GM18909 (cell line): Measurements from ENCODE around the gene EPHA2.
"Not testable (repeated sequence)": the region's sequence is repeated elsewhere in the genome, so short reads cannot be mapped to it uniquely, and the experiment has no call there.

Experiments
- ATAC-seq: cut with Tn5 transposase; IDR thresholded peaks from one replicate; pipeline ENCODE4 v1.9.1; 2021; ENCODE audit warnings: mild to moderate bottlenecking; ENCODE audit not compliant: unreplicated experiment, poor library complexity

EPHA2 gene

GRCh38 chr1:16170283-16170673 is 14.4 kb upstream of the EPHA2 start:
- no peak for ATAC-seq

- ATAC-seq: no peak
Measured at GRCh38 chr1:16168622-16169360, 12.9 kb upstream of the EPHA2 start.

GRCh38 chr1:16168144-16168495 is 12.3 kb upstream of the EPHA2 start:
- ATAC-seq: not testable (repeated sequence)

GRCh38 chr1:16167331-16168143 is 11.7 kb upstream of the EPHA2 start:
- ATAC-seq: no peak

GRCh38 chr1:16166117-16166516 is 10.2 kb upstream of the EPHA2 start:
- ATAC-seq: no peak

- no peak for ATAC-seq
Measured at GRCh38 chr1:16165548-16165947, 9.7 kb upstream of the EPHA2 start.

- ATAC-seq: no peak
Measured at GRCh38 chr1:16165073-16165364, 9.2 kb upstream of the EPHA2 start.

- no peak for ATAC-seq
Measured at GRCh38 chr1:16164213-16165072, 8.6 kb upstream of the EPHA2 start.

- ATAC-seq: not testable (repeated sequence)
Measured at GRCh38 chr1:16163608-16164212, 7.8 kb upstream of the EPHA2 start.

- ATAC-seq: no peak
Measured at GRCh38 chr1:16162163-16162822, 6.4 kb upstream of the EPHA2 start.

- no peak for ATAC-seq
Measured at GRCh38 chr1:16161717-16162116, 5.8 kb upstream of the EPHA2 start.

GRCh38 chr1:16158993-16159831 is 3.3 kb upstream of the EPHA2 start:
- no peak for ATAC-seq

GRCh38 chr1:16158025-16158424 is 2.2 kb upstream of the EPHA2 start:
- no peak for ATAC-seq

- no peak for ATAC-seq
Measured at GRCh38 chr1:16156848-16157495, 1.1 kb upstream of the EPHA2 start.

- no peak for ATAC-seq
Measured at GRCh38 chr1:16153999-16154673, 1.7 kb downstream of the EPHA2 start.

- ATAC-seq: no peak
Measured at GRCh38 chr1:16153096-16153998, 2.5 kb downstream of the EPHA2 start.

- no peak for ATAC-seq
Measured at GRCh38 chr1:16152481-16153087, 3.3 kb downstream of the EPHA2 start.
